Keratinocyte (primary cell): Measurements from ENCODE around the gene NUMBL.

Source experiments
- EZH2 ChIP-seq: IDR thresholded peaks from one replicate; pipeline ENCODE4 v1.6.1; 2012; ENCODE audit warnings: inconsistent platforms, mild to moderate bottlenecking, low read length, moderate library complexity
- TF ChIP-seq, protein P1 (sequence below), 3 experiments: IDR thresholded peaks in 1 of 3; conservative IDR thresholded peaks in 1 of 3; optimal IDR thresholded peaks in 1 of 3; 2 replicates in 2 of 3; 3 replicates in 1 of 3; pipeline versions ENCODE3 to v1.5.1; 2011; ENCODE audit warnings: low read length in 3 of 3, mild to moderate bottlenecking in 3 of 3, moderate library complexity in 2 of 3, control low read depth in 1 of 3, inconsistent platforms in 1 of 3; ENCODE audit not compliant: insufficient read depth in 2 of 3; ENCODE audit errors: extremely low read depth in 1 of 3

DNA sequence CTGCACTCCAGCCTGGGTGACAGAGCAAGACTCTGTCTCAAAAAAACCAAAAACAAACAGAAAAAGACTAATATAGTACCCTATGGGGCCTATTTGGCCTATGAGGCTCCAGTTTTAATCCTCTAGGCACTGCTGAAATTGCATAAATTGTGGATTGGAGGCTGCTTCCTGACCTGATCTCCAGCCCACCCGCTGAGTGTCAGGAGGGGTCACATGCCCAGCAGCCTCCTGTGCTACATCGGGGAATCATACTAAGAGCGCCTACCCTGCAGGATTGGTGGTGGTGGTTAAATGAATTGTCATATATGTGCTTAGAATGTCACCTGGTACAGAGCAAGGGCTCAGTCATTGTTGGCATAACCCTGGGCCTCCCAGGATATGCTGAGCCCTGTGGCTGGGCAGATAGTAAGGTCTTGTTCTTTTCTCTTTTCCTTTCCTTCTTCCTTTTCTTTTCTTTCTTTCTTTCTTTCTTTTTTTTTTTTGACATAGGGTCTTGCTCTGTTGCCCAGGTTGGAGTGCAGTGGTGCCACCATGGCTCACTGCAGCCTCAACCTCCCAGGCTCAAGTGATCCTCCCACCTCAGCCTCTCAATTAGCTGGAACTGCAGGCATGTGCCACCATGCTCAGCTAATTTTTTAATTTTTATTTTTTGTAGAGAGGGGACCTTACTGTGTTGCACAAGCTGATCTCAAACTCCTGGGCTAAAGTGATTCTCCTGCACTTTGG, 58.0 kb downstream of the NUMBL start:
- no peak for TF ChIP-seq EZH2
- TF ChIP-seq, protein P1, sequence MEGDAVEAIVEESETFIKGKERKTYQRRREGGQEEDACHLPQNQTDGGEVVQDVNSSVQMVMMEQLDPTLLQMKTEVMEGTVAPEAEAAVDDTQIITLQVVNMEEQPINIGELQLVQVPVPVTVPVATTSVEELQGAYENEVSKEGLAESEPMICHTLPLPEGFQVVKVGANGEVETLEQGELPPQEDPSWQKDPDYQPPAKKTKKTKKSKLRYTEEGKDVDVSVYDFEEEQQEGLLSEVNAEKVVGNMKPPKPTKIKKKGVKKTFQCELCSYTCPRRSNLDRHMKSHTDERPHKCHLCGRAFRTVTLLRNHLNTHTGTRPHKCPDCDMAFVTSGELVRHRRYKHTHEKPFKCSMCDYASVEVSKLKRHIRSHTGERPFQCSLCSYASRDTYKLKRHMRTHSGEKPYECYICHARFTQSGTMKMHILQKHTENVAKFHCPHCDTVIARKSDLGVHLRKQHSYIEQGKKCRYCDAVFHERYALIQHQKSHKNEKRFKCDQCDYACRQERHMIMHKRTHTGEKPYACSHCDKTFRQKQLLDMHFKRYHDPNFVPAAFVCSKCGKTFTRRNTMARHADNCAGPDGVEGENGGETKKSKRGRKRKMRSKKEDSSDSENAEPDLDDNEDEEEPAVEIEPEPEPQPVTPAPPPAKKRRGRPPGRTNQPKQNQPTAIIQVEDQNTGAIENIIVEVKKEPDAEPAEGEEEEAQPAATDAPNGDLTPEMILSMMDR (optimal IDR thresholded peaks at IDR 0.05 in 1 of 3, IDR thresholded peaks at IDR 0.05 in 1 of 3, conservative IDR thresholded peaks at IDR 0.05 in 1 of 3; ENCODE audit: extremely low read depth in 1 of 3, insufficient read depth in 2 of 3, low read length in 3 of 3): no peak
